HL-60 (cell line): ENCODE measurements around the gene GRIN1.

ENCODE experiments used
- DNase-seq, 2 experiments: peaks; one replicate each; pipeline ENCODE4 v3.0.0-alpha.2; 2010 to 2020; ENCODE audit warnings: low read depth in 1 of 2, low spot score in 1 of 2
- H3K27ac ChIP-seq: fragments of 250-450 bp; sonication (Bioruptor Pico); replicated peaks from 2 replicates; pipeline ENCODE4 v1.5.1; 2020; ENCODE audit warnings: mild to moderate bottlenecking, moderate library complexity
- H3K27me3 ChIP-seq: fragments of 250-450 bp; sonication (Bioruptor Pico); 2 replicates; pipeline ENCODE4 v1.5.1; 2021; ENCODE audit warnings: mild to moderate bottlenecking, moderate library complexity; ENCODE audit not compliant: insufficient read depth, poor library complexity, severe bottlenecking
- H3K4me3 ChIP-seq: replicated peaks from 2 replicates; pipeline ENCODE4 v1.5.1; 2011; ENCODE audit warnings: mild to moderate bottlenecking, control low read depth, low read length; ENCODE audit not compliant: insufficient read depth
- GABPA ChIP-seq: IDR thresholded peaks from 2 replicates; pipeline ENCODE4 v1.6.1; 2012; ENCODE audit warnings: low read depth
- POLR2AphosphoS5 ChIP-seq: IDR thresholded peaks from 2 replicates; pipeline ENCODE4 v1.6.1; 2012; ENCODE audit warnings: low read depth
- SPI1 ChIP-seq: IDR thresholded peaks from 2 replicates; pipeline ENCODE4 v1.6.1; 2012; ENCODE audit warnings: low read depth, mild to moderate bottlenecking, borderline replicate concordance
- TF ChIP-seq, protein P1 (sequence below): IDR thresholded peaks from 2 replicates; pipeline ENCODE4 v1.6.1; 2012; ENCODE audit warnings: low read depth; ENCODE audit not compliant: insufficient replicate concordance
- TF ChIP-seq, protein P2 (sequence below): IDR thresholded peaks from one replicate; pipeline ENCODE4 v1.5.1; 2011; ENCODE audit warnings: low read length, control low read depth, inconsistent platforms; ENCODE audit not compliant: insufficient read depth

Gene GRIN1

DNA sequence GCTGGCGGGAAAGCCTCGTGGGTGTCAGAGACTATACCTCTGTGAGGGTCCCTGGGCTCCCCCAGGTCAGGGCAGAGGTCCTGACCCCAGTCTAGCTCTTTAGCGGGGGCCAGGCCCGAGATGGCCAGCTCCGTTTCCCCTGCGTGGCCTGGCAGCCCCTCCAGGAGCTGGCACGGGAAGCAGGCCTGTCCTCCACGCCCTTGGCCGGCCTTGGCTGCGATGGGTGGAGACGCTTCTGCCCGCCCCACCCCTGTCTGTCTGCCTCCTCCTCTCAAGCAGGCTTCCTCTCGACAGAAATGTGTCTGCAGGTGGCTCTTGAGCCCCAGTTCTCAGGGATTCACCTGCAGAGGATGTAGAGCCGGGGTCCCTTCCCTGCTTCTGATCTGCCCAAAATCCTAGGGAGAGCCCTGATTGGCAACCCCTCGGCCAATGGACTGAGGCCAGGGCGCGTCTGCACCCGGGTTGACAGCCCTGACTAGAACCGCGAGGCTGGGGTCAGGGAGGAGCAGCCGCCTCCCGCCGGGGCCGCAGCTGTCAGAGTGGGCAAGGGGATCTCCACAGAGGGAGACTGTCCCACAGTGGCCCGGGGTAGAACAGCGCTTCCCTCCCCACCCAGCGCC lies 2.6 kb upstream of the GRIN1 start:
- Histone ChIP-seq H3K27me3 (peaks cover 45% of the 10 kb centered on the region), H3K4me3 (no peak overlapping the region), H3K27ac (no peak overlapping the region)
- TF ChIP-seq, protein P1, sequence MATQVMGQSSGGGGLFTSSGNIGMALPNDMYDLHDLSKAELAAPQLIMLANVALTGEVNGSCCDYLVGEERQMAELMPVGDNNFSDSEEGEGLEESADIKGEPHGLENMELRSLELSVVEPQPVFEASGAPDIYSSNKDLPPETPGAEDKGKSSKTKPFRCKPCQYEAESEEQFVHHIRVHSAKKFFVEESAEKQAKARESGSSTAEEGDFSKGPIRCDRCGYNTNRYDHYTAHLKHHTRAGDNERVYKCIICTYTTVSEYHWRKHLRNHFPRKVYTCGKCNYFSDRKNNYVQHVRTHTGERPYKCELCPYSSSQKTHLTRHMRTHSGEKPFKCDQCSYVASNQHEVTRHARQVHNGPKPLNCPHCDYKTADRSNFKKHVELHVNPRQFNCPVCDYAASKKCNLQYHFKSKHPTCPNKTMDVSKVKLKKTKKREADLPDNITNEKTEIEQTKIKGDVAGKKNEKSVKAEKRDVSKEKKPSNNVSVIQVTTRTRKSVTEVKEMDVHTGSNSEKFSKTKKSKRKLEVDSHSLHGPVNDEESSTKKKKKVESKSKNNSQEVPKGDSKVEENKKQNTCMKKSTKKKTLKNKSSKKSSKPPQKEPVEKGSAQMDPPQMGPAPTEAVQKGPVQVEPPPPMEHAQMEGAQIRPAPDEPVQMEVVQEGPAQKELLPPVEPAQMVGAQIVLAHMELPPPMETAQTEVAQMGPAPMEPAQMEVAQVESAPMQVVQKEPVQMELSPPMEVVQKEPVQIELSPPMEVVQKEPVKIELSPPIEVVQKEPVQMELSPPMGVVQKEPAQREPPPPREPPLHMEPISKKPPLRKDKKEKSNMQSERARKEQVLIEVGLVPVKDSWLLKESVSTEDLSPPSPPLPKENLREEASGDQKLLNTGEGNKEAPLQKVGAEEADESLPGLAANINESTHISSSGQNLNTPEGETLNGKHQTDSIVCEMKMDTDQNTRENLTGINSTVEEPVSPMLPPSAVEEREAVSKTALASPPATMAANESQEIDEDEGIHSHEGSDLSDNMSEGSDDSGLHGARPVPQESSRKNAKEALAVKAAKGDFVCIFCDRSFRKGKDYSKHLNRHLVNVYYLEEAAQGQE, result no peak
- TF ChIP-seq, protein P2, sequence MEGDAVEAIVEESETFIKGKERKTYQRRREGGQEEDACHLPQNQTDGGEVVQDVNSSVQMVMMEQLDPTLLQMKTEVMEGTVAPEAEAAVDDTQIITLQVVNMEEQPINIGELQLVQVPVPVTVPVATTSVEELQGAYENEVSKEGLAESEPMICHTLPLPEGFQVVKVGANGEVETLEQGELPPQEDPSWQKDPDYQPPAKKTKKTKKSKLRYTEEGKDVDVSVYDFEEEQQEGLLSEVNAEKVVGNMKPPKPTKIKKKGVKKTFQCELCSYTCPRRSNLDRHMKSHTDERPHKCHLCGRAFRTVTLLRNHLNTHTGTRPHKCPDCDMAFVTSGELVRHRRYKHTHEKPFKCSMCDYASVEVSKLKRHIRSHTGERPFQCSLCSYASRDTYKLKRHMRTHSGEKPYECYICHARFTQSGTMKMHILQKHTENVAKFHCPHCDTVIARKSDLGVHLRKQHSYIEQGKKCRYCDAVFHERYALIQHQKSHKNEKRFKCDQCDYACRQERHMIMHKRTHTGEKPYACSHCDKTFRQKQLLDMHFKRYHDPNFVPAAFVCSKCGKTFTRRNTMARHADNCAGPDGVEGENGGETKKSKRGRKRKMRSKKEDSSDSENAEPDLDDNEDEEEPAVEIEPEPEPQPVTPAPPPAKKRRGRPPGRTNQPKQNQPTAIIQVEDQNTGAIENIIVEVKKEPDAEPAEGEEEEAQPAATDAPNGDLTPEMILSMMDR, result no peak
- TF ChIP-seq POLR2AphosphoS5, result no peak
- no peak for TF ChIP-seq GABPA
- TF ChIP-seq SPI1, result no peak
- no peak for DNase-seq

DNA sequence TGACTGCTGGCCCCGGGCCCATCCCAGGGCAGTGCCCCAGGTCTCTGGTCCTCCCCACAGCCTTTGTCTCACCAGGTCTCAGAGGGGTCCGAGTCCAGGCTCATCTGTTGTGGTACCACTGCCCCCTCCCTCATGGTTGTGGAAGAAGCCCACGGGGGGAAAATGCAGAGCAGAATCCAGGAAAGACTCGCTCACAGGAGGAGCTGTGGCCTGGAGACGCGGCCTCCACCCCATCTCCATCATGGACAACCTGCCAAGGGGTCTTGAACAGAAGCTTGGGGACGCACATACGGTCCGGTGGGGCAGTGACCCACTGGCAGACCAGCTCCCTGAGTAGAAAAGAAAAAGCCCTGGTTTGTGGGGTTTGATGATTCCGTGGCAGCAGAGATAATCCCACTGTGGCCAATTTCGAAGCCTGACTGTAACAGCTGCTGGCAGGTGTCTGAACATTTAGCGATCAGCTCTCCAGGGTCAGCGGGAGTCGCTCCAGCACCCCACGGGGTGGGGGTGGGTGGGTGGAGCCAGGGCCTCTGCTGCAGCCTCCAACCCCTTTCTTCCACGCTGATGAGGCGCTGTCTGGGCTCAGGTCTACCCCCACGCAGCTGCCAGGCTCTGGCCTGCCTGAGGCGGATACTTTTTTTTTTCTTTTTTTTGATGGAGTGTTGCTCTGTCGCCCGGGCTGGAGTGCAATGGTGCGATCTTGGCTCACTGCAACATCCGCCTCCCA lies 1.9 kb upstream of the GRIN1 start:
- no peak for DNase-seq
- TF ChIP-seq, protein P1, result no peak
- no peak for TF ChIP-seq SPI1
- no peak for TF ChIP-seq GABPA
- TF ChIP-seq, protein P2, result no peak
- no peak for TF ChIP-seq POLR2AphosphoS5
- Histone ChIP-seq H3K4me3 (no peak overlapping the region), H3K27me3 (peaks cover 45% of the 10 kb centered on the region), H3K27ac (no peak overlapping the region)

GRCh38 chr9:137138058-137138721 lies 764 bp upstream of the GRIN1 start:
- no peak overlapping the region for H3K4me3 ChIP-seq
- DNase-seq, result no peak
- H3K27me3 ChIP-seq, result peaks cover 45% of the 10 kb centered on the region
- TF ChIP-seq, protein P1, result peak; percentile 26
- TF ChIP-seq POLR2AphosphoS5, result no peak
- no peak overlapping the region for H3K27ac ChIP-seq
